ENCODE data around the gene CFAP141.
A peak's percentile ranks its signal among the peaks of the same experiment; 100 is the strongest.

The CFAP141 gene

DNA sequence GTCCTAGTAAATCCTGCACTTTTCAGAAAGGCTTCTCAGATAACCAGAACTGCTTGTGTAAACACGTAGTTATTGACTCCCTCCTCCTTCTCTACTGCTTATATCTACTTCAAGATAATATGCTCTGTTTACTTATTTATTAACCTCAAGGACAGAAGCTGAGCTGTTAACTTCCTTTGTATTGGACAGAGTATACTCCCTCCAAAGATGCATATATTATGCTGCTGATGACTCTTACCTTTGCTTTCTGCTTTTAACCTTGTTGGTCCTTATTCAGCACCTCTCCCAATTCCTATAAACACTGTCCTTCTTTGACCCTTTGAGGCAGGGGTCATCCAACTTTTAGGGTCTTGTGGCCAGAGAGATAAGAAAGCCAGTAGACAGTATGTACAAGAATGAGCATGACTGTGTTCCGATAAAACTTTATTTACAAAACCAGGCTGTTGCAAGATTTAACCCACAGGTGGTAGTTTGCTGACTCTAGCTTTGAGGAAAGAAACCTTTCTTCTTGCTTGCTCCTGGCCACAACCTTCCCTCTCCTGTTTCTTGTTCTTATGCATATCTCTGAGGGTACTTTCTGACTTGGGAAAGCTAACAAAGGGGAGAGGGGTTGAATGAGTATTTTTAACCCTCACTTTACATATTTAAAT is 19.2 kb downstream of the CFAP141 start:
- DNase-seq (ENCODE audit: extremely low read depth, low read depth) = no peak
- TF ChIP-seq, protein P1, sequence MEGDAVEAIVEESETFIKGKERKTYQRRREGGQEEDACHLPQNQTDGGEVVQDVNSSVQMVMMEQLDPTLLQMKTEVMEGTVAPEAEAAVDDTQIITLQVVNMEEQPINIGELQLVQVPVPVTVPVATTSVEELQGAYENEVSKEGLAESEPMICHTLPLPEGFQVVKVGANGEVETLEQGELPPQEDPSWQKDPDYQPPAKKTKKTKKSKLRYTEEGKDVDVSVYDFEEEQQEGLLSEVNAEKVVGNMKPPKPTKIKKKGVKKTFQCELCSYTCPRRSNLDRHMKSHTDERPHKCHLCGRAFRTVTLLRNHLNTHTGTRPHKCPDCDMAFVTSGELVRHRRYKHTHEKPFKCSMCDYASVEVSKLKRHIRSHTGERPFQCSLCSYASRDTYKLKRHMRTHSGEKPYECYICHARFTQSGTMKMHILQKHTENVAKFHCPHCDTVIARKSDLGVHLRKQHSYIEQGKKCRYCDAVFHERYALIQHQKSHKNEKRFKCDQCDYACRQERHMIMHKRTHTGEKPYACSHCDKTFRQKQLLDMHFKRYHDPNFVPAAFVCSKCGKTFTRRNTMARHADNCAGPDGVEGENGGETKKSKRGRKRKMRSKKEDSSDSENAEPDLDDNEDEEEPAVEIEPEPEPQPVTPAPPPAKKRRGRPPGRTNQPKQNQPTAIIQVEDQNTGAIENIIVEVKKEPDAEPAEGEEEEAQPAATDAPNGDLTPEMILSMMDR (IDR thresholded peaks at IDR 0.05; ENCODE audit: low read depth, low read length) = no peak

DNA sequence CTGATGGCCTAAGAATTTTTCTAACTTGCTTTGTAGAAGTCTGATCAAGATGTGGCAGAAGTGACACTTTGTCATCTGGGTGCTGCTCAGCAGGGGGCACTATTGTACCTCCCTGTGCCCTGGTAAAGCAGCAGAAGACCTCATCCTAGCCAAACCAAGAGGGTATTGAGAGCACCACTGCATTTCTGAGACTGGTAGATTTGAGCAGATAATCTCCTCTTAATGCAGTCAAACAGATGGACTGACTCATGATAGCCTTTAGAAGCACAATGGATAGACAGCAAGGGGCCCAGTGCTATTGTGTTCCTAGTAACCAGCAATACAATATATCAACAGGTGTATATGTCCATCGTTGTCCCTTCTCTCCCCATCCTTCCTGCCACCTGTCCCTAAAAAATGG is 20.0 kb downstream of the CFAP141 start:
- TF ChIP-seq, protein P1 (IDR thresholded peaks at IDR 0.05; ENCODE audit: low read depth, low read length) = peak; percentile 28
- DNase-seq (ENCODE audit: extremely low read depth, low read depth) = no peak

DNA sequence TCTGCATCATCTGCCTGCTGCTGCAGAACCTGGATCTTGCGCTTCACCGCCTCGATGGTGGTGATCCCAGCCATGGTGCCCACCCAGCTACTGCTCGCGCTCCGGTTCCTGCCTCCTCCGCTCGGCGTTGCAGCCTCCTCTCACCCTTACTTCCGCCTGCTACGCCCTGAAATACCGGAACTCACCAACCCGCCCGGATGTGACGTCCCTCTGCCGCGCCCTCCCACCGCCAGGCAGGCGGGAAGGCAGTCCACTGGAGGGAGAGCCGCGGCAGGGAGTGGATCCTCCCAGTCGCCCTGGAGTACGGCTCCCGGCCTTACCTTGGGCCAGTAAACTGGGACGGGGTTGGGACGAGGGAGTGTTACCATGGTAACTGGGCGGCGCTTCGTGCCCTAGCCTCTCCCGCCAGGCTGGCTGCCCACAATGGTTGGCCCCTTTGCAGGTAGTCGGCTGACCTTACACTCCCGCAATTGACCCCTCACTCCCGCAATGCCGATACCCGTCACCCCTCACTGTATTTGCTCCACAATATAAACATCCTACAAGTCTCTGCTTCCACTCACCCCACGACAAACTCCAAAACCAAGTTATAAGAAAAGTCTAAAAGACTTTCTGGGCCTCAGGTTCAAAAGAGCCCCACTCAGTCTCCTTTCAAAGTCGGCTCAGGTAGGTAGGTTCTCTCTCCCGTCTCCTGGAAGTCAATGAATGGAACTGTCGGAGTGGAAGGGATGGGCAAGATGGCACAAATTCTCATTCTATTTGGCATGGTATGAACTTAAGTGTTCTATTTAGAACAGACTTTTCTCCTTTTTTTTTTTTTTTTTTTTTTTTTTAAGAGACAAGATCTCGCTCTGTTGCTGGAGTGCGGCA is 22.9 kb downstream of the CFAP141 start:
- peak; percentile 78 for DNase-seq (ENCODE audit: extremely low read depth, low read depth)
- TF ChIP-seq, protein P1 (IDR thresholded peaks at IDR 0.05; ENCODE audit: low read depth, low read length) = no peak

DNA sequence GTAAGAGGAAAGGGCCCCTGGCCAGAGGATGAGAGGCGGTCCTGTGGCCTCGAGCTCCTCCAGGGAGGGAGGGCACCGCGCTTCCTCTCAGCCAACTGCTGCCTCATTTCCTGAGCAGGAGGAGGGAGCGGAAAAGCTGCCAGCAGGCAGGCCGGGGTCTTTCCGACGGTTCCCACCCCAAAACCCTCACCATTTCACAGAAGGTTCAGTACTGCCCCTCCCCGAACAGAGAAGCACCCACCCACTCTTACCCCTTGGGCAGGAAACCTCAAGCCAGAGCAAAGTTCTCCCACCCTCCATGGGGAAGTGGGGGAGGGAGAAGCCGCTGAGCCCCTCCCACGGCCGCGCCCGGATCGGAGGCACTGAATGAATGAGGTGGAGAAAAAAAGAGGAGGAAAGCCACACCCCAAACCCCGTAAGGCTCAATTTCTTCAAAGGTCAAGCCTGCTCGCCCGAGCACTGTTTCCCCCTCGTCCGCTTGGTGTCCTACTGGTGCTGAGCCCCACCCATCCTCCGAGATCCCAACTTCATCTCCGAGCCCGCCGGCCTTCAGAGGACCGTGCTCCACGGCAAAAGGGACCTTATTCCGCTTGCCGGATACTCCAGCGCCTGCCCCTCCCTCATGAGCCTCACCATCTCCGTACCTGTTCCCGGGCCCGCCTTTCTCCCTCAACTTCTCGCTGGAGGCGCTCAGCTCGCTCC is 23.6 kb downstream of the CFAP141 start:
- TF ChIP-seq, protein P1 (IDR thresholded peaks at IDR 0.05; ENCODE audit: low read depth, low read length) = no peak; the same call in 1 of the 2 replicates
- no peak for DNase-seq (ENCODE audit: extremely low read depth, low read depth)

DNA sequence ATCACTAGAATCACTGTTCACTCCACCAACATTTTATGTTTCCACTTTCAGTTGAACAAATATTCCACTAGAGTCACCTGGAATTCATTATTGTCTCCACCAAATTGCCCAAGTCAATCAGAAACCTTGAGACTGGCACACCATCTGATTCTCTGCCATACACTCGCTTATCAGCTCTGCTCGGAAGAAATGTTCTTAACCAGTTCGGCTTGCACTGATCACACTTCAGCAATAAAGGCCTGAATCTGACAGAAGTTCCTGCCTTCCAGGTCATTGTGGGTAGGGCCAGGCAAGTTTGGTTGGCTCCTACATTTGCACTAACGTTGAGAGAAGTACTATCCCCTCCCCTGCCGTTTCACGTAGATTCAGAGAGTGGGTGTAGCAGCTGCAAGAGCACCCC is 24.2 kb downstream of the CFAP141 start:
- TF ChIP-seq, protein P1 (IDR thresholded peaks at IDR 0.05; ENCODE audit: low read depth, low read length) = no peak
- no peak for DNase-seq (ENCODE audit: extremely low read depth, low read depth)

DNA sequence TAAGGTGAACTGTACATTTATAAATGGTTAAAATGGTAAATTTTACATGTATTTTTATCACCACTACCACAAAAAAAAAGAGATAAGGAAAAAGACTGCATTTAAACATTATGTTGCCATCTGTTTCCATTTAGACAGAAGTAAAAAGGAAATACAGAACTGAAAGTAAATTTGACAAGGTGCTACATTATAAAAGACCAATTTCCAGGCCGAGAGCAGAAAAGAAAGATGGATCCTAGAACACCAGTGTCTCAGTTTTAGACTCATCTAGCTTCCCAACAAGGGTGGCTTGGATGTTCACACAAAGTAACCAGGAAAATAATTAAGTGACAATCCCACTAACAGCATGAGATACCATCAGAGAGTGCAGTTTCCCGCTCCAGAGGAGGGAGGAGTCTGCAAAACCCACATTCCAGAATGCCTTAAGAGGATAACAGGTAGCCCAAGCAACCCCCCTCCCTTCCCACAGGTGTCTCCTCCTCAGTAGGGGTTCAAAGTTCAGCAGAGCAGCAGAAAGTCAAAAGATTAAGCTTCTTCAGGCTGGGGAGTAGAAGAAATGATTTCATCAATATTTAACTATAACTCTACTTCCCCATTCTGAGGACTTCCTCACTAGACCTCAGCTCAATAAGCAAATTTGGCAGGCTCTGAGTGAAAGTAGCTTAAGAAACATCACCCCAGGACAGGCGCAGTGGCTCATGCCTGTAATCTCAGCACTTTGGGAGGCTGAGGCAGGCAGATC is 26.0 kb downstream of the CFAP141 start:
- DNase-seq (ENCODE audit: extremely low read depth, low read depth) = no peak
- TF ChIP-seq, protein P1 (IDR thresholded peaks at IDR 0.05; ENCODE audit: low read depth, low read length) = no peak
